Endometrial microvascular endothelial cells (primary cell): Measurements from ENCODE around the gene AASS. TPM values are rescaled to one million over a fixed set of nuclear protein-coding genes. Genes with fewer than 3 reads are reported as not detected.

Experiments used
- in situ Hi-C: cut with HindIII; loops from 2 replicates; pipeline ENCODE4 v1.10.0; 2017; ENCODE audit warnings: low sequenced_read_pairs, low pct_unique_long_range_greater_than_20kb; ENCODE audit errors: inconsistent ontology term
- total RNA-seq: library from RNA; depleted of rRNA; stranded (reverse); fragments of >200 nt; gene quantifications from one replicate; pipeline ENCODE4 v1.2.3, GENCODE V29; 2015; ENCODE audit errors: inconsistent ontology term

Gene AASS
- total RNA-seq, 1 donor from 2014 or later: 20.9 TPM

GRCh38 chr7:122063146-122063545, 80.9 kb downstream of the AASS start:
- in situ Hi-C loops: no loop called here

GRCh38 chr7:122059542-122059941, 84.5 kb downstream of the AASS start:
- in situ Hi-C loops: no loop called here

GRCh38 chr7:122056977-122057376, 87.1 kb downstream of the AASS start:
- in situ Hi-C loops: no loop called here

GRCh38 chr7:122055073-122055472, 89.0 kb downstream of the AASS start:
- in situ Hi-C loops: no loop called here

- in situ Hi-C loops: no loop called here
Observed at GRCh38 chr7:122054393-122054792, 89.7 kb downstream of the AASS start.

GRCh38 chr7:122046402-122046801, 97.6 kb downstream of the AASS start:
- in situ Hi-C loops: no loop called here

- in situ Hi-C loops: no loop called here
Observed at GRCh38 chr7:122040147-122040546, 103.9 kb downstream of the AASS start.

GRCh38 chr7:122038904-122039303, 105.1 kb downstream of the AASS start:
- in situ Hi-C loops: no loop called here

- in situ Hi-C loops: no loop called here
Observed at GRCh38 chr7:122038134-122038533, 105.9 kb downstream of the AASS start.

- in situ Hi-C loops: no loop called here
Observed at GRCh38 chr7:122035876-122036275, 108.2 kb downstream of the AASS start.

GRCh38 chr7:122033641-122034040, 110.4 kb downstream of the AASS start:
- in situ Hi-C loops: no loop called here

GRCh38 chr7:122027058-122027457, 117.0 kb downstream of the AASS start:
- in situ Hi-C loops: no loop called here

Other genes with a start within 250 kb of the AASS start
- gene FEZF1, start 160.5 kb upstream of the AASS start, total RNA-seq: not detected